ENCODE data around the gene TPSAB1.

TPSAB1 gene

GRCh38 chr16:1194665-1195392 is 45.7 kb upstream of the TPSAB1 start:
- 0 out of 2 replicates have a peak, but pooled peaks cover 3% of the 10 kb centered on the region for H4K20me1 ChIP-seq (ENCODE audit: insufficient read depth, low read length)
- no peak overlapping the region for H3K4me3 ChIP-seq (ENCODE audit: low read length)
- H3K9ac ChIP-seq (ENCODE audit: low read length), result no peak overlapping the region
- H3K36me3 ChIP-seq (replicated peaks; ENCODE audit: low read depth, low read length), result no peaks in the 10 kb centered on the region
- no peak overlapping the region for H2AFZ ChIP-seq (ENCODE audit: low read depth, low read length)
- no peaks in the 10 kb centered on the region for H3K79me2 ChIP-seq (ENCODE audit: low read length)
- H3K9me3 ChIP-seq (ENCODE audit: insufficient read depth, low read length), result no peaks in the 10 kb centered on the region
- no peaks in the 10 kb centered on the region for H3K4me1 ChIP-seq (ENCODE audit: low read length)
- TF ChIP-seq CTCF (IDR thresholded peaks at IDR 0.05; ENCODE audit: low read depth, low read length), result peak; percentile 71
- TF ChIP-seq EZH2phosphoT487 (IDR thresholded peaks at IDR 0.05; ENCODE audit: low read depth), result no peak
- H3K27ac ChIP-seq (ENCODE audit: low read length), result no peak overlapping the region
- no peaks in the 10 kb centered on the region for H3K27me3 ChIP-seq (ENCODE audit: low read depth, low read length)
- H3K4me2 ChIP-seq (ENCODE audit: low read length), result no peak overlapping the region

GRCh38 chr16:1195393-1195666 is 45.2 kb upstream of the TPSAB1 start:
- Histone ChIP-seq H3K4me2 (ENCODE audit: low read length) (no peak overlapping the region), H3K9ac (ENCODE audit: low read length) (no peak overlapping the region), H3K4me1 (ENCODE audit: low read length) (no peaks in the 10 kb centered on the region), H2AFZ (ENCODE audit: low read depth, low read length) (no peak overlapping the region), H3K9me3 (ENCODE audit: insufficient read depth, low read length) (no peaks in the 10 kb centered on the region), H4K20me1 (ENCODE audit: insufficient read depth, low read length) (0 out of 2 replicates have a peak, but pooled peaks cover 3% of the 10 kb centered on the region), H3K4me3 (ENCODE audit: low read length) (no peak overlapping the region), H3K36me3 (replicated peaks; ENCODE audit: low read depth, low read length) (no peaks in the 10 kb centered on the region), H3K79me2 (ENCODE audit: low read length) (no peaks in the 10 kb centered on the region), H3K27me3 (ENCODE audit: low read depth, low read length) (no peaks in the 10 kb centered on the region), H3K27ac (ENCODE audit: low read length) (no peak overlapping the region)
- TF ChIP-seq CTCF (IDR thresholded peaks at IDR 0.05; ENCODE audit: low read depth, low read length) (no peak), EZH2phosphoT487 (IDR thresholded peaks at IDR 0.05; ENCODE audit: low read depth) (no peak)

GRCh38 chr16:1196494-1196893 is 44.0 kb upstream of the TPSAB1 start:
- TF ChIP-seq CTCF (IDR thresholded peaks at IDR 0.05; ENCODE audit: low read depth, low read length), result no peak
- no peak for TF ChIP-seq EZH2phosphoT487 (IDR thresholded peaks at IDR 0.05; ENCODE audit: low read depth)
- Histone ChIP-seq H3K79me2 (ENCODE audit: low read length) (no peaks in the 10 kb centered on the region), H3K36me3 (replicated peaks; ENCODE audit: low read depth, low read length) (no peaks in the 10 kb centered on the region), H3K9ac (ENCODE audit: low read length) (no peak overlapping the region), H3K4me1 (ENCODE audit: low read length) (no peaks in the 10 kb centered on the region), H3K9me3 (ENCODE audit: insufficient read depth, low read length) (no peaks in the 10 kb centered on the region), H3K27ac (ENCODE audit: low read length) (no peak overlapping the region), H3K27me3 (ENCODE audit: low read depth, low read length) (no peaks in the 10 kb centered on the region), H2AFZ (ENCODE audit: low read depth, low read length) (no peak overlapping the region), H3K4me3 (ENCODE audit: low read length) (no peak overlapping the region), H3K4me2 (ENCODE audit: low read length) (no peak overlapping the region), H4K20me1 (ENCODE audit: insufficient read depth, low read length) (0 out of 2 replicates have a peak, but pooled peaks cover 3% of the 10 kb centered on the region)

GRCh38 chr16:1197237-1197866 is 43.2 kb upstream of the TPSAB1 start:
- Histone ChIP-seq H3K9ac (ENCODE audit: low read length) (no peak overlapping the region), H2AFZ (ENCODE audit: low read depth, low read length) (no peak overlapping the region), H3K4me1 (ENCODE audit: low read length) (no peaks in the 10 kb centered on the region), H3K27me3 (ENCODE audit: low read depth, low read length) (no peaks in the 10 kb centered on the region), H3K36me3 (replicated peaks; ENCODE audit: low read depth, low read length) (no peaks in the 10 kb centered on the region), H3K4me3 (ENCODE audit: low read length) (no peak overlapping the region), H3K9me3 (ENCODE audit: insufficient read depth, low read length) (no peaks in the 10 kb centered on the region), H4K20me1 (ENCODE audit: insufficient read depth, low read length) (0 out of 2 replicates have a peak, but pooled peaks cover 3% of the 10 kb centered on the region), H3K4me2 (ENCODE audit: low read length) (no peak overlapping the region), H3K79me2 (ENCODE audit: low read length) (no peaks in the 10 kb centered on the region), H3K27ac (ENCODE audit: low read length) (no peak overlapping the region)
- TF ChIP-seq EZH2phosphoT487 (IDR thresholded peaks at IDR 0.05; ENCODE audit: low read depth) (no peak), CTCF (IDR thresholded peaks at IDR 0.05; ENCODE audit: low read depth, low read length) (no peak)
